ENCODE data around the gene TDRD9.

DNA sequence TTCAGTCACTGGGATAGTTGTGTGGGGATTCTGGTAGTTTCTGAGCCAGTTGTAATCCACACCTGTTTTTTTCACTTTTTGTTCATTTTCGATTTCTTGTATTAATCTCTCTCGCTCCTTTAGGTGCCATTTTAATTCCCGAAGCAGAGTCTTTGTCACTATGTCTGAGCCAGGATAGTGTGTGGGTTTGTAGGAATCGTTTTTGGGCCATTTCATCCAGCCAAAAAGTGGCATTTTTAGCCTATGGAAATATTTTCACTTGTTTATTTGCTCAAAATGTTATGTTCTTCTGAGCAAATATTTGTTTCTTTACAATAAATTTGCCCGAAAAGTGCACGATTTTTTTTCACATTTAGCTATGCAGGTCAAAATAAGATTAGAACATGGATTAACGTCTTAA is 13.2 kb downstream of the TDRD9 start:
- TF ChIP-seq EZH2 (IDR thresholded peaks at IDR 0.05; ENCODE audit: borderline replicate concordance, low read depth, low read length, poor library complexity, severe bottlenecking): no peak
- TF ChIP-seq, protein P1, sequence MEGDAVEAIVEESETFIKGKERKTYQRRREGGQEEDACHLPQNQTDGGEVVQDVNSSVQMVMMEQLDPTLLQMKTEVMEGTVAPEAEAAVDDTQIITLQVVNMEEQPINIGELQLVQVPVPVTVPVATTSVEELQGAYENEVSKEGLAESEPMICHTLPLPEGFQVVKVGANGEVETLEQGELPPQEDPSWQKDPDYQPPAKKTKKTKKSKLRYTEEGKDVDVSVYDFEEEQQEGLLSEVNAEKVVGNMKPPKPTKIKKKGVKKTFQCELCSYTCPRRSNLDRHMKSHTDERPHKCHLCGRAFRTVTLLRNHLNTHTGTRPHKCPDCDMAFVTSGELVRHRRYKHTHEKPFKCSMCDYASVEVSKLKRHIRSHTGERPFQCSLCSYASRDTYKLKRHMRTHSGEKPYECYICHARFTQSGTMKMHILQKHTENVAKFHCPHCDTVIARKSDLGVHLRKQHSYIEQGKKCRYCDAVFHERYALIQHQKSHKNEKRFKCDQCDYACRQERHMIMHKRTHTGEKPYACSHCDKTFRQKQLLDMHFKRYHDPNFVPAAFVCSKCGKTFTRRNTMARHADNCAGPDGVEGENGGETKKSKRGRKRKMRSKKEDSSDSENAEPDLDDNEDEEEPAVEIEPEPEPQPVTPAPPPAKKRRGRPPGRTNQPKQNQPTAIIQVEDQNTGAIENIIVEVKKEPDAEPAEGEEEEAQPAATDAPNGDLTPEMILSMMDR (conservative IDR thresholded peaks at IDR 0.05; ENCODE audit: low read depth, low read length): no peak
